ENCODE data around the gene DVL2.

DVL2 gene

GRCh38 chr17:7254511-7254910 is 20.2 kb upstream of the DVL2 start:
- Histone ChIP-seq H3K4me1 (ENCODE audit: control insufficient read depth, insufficient read depth, low read length) (peaks cover 9% of the 10 kb centered on the region; the same call in 1 of the 2 replicates), H3K4me3 (ENCODE audit: low read depth, low read length) (no peak overlapping the region), H3K36me3 (ENCODE audit: control insufficient read depth in 2 of 2, insufficient read depth in 1 of 2, low read length in 2 of 2) (peaks cover 41 to 63% of the 10 kb centered on the region in 2 experiments), H3K9me3 (ENCODE audit: control insufficient read depth, insufficient read depth, low read depth, low read length) (no peaks in the 10 kb centered on the region), H3K27ac (ENCODE audit: extremely low read depth, low read depth, low read length) (no peak overlapping the region)
- TF ChIP-seq, protein P1, sequence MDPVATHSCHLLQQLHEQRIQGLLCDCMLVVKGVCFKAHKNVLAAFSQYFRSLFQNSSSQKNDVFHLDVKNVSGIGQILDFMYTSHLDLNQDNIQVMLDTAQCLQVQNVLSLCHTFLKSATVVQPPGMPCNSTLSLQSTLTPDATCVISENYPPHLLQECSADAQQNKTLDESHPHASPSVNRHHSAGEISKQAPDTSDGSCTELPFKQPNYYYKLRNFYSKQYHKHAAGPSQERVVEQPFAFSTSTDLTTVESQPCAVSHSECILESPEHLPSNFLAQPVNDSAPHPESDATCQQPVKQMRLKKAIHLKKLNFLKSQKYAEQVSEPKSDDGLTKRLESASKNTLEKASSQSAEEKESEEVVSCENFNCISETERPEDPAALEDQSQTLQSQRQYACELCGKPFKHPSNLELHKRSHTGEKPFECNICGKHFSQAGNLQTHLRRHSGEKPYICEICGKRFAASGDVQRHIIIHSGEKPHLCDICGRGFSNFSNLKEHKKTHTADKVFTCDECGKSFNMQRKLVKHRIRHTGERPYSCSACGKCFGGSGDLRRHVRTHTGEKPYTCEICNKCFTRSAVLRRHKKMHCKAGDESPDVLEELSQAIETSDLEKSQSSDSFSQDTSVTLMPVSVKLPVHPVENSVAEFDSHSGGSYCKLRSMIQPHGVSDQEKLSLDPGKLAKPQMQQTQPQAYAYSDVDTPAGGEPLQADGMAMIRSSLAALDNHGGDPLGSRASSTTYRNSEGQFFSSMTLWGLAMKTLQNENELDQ (tag by site-specific recombination; IDR thresholded peaks at IDR 0.05; ENCODE audit: low read depth) = no peak
- TF ChIP-seq ZNF658 (tag by site-specific recombination; IDR thresholded peaks at IDR 0.05) (no peak), ZNF558 (tag by site-specific recombination; IDR thresholded peaks at IDR 0.05) (no peak), ZNF514 (tag by site-specific recombination; IDR thresholded peaks at IDR 0.05) (no peak), ZNF548 (tag by site-specific recombination; IDR thresholded peaks at IDR 0.05) (no peak), ZNF624 (tag by site-specific recombination; IDR thresholded peaks at IDR 0.05) (no peak), ZNF791 (tag by site-specific recombination; IDR thresholded peaks at IDR 0.05) (no peak), ZFP41 (tag by site-specific recombination; IDR thresholded peaks at IDR 0.05; ENCODE audit: borderline replicate concordance) (no peak), ZNF394 (tag by site-specific recombination; IDR thresholded peaks at IDR 0.05; ENCODE audit: borderline replicate concordance) (no peak)
- TF ChIP-seq, protein P2, sequence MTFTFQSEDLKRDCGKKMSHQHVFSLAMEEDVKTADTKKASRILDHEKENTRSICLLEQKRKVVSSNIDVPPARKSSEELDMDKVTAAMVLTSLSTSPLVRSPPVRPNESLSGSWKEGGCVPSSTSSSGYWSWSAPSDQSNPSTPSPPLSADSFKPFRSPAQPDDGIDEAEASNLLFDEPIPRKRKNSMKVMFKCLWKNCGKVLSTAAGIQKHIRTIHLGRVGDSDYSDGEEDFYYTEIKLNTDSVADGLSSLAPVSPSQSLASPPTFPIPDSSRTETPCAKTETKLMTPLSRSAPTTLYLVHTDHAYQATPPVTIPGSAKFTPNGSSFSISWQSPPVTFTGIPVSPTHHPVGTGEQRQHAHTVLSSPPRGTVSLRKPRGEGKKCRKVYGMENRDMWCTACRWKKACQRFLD (tag by site-specific recombination; IDR thresholded peaks at IDR 0.05) = no peak
- ChIA-PET POLR2A (interaction anchor here (2.5 kb wide), 1 partner anchor 9 kb away, joined by 10 read pairs; no protein-coding TSS in a partner anchor), CTCF (interaction anchor here (1.0 to 1.7 kb wide), 2 partner anchors 42 kb away, joined by 4 to 7 read pairs; no protein-coding TSS in a partner anchor)

DNA sequence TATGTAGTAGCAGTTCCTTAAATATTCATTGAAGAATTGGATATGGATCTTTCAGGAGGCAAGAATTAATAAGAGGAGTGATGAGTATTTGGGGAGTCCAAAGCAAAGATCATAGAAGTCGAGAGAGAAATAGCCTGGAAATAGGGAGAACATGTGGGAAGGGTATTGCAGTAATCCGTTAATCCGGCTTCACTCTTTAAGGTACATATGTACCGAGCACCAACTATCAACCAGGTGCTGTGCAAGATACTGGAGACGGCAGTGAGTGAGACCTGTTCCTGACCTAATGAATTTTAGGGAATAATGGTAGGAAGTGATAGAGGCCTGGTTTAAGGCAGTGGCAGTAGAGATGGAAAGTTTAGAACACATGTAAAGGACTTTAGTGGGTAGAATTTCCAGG is 18.8 kb upstream of the DVL2 start:
- ChIA-PET POLR2A (interaction anchor here (0.6 to 2.5 kb wide), 2 partner anchors 11 to 150 kb away, joined by 5 to 10 read pairs; no protein-coding TSS in a partner anchor), CTCF (no interaction called here)
- Histone ChIP-seq H3K4me1 (ENCODE audit: control insufficient read depth, insufficient read depth, low read length) (peaks cover 13% of the 10 kb centered on the region; the same call in 1 of the 2 replicates), H3K27ac (ENCODE audit: extremely low read depth, low read depth, low read length) (peak overlapping the region; percentile 92), H3K4me3 (ENCODE audit: low read depth, low read length) (peak overlapping the region; percentile 91), H3K9me3 (ENCODE audit: control insufficient read depth, insufficient read depth, low read depth, low read length) (no peaks in the 10 kb centered on the region), H3K36me3 (ENCODE audit: control insufficient read depth in 2 of 2, insufficient read depth in 1 of 2, low read length in 2 of 2) (peaks cover 39 to 57% of the 10 kb centered on the region in 2 experiments)
- TF ChIP-seq ZNF664 (tag by site-specific recombination; IDR thresholded peaks at IDR 0.05) (no peak), ZNF549 (tag by site-specific recombination; IDR thresholded peaks at IDR 0.05) (no peak), ZNF311 (tag by site-specific recombination; IDR thresholded peaks at IDR 0.05; ENCODE audit: borderline replicate concordance) (no peak), ZNF654 (tag by site-specific recombination; IDR thresholded peaks at IDR 0.05; ENCODE audit: low read depth) (no peak)

DNA sequence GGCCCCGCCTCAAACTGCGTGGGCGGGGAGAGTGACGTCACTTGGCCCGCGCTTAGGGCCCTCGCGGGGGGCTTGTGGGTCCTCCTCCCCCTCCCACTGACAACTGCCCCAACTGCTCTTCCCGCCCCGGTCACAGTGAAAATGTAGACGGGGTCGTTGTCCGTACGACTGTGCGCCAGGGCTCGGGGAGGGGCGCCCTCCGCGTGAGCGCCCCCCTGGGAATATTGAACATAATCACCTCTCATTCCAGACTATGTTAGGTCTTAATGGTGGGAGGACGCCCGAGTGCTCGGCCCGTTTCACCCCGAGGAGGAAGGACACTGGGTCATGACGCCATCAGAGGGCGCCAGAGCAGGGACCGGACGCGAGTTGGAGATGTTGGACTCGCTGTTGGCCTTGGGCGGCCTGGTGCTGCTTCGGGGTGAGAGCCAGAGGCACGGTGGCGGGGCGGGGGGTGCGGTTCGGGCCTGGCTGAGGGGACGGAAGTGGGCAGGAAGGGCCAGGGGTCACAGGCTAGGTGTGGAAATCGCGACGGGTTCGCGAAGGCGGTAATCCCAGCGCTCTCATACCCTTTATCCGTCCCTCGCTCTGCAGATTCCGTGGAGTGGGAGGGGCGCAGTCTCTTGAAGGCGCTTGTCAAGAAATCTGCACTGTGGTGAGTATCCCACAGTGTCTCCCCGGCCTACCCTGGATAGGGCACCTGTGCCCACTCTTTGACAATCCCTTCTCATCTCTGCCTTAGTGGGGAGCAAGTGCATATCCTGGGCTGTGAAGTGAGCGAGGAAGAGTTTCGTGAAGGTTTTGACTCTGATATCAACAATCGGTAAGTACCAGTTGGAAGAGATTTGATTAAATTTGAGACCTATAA is 18.1 kb upstream of the DVL2 start, which contains the start of gene ELP5:
ELP5 (plus strand) TSS at position 40 of the 868 bp plus-strand sequence; CDS start at position 376, 336 bp downstream.
- H3K27ac ChIP-seq (ENCODE audit: extremely low read depth, low read depth, low read length) = peak within 1 kb of the TSS; percentile 92
- POLR2A ChIA-PET = interaction anchor here (0.7 to 2.0 kb wide), 5 partner anchors 12 to 77 kb away, joined by 3 to 33 read pairs (median 9); partner anchors contain the start of genes ACADVL, DLG4, DVL2 and GABARAP
- H3K4me1 ChIP-seq (ENCODE audit: control insufficient read depth, insufficient read depth, low read length) = peaks cover 13% of the 10 kb centered on the region; the same call in 1 of the 2 replicates
- peak within 1 kb of the TSS; percentile 91 for H3K4me3 ChIP-seq (ENCODE audit: low read depth, low read length)
- CTCF ChIA-PET = no interaction called here
- no peaks in the 10 kb centered on the region for H3K9me3 ChIP-seq (ENCODE audit: control insufficient read depth, insufficient read depth, low read depth, low read length)
- peaks cover 39 to 51% of the 10 kb centered on the region in 2 experiments for H3K36me3 ChIP-seq (ENCODE audit: control insufficient read depth in 2 of 2, insufficient read depth in 1 of 2, low read length in 2 of 2)
- TF ChIP-seq ZEB2 (tag by site-specific recombination; IDR thresholded peaks at IDR 0.05) = peak; percentile 92
- peak; percentile 95 for TF ChIP-seq ZNF2 (tag by site-specific recombination; IDR thresholded peaks at IDR 0.05)
- no peak for TF ChIP-seq ZNF530 (tag by site-specific recombination; IDR thresholded peaks at IDR 0.05; ENCODE audit: low read depth)
- TF ChIP-seq, protein P3, sequence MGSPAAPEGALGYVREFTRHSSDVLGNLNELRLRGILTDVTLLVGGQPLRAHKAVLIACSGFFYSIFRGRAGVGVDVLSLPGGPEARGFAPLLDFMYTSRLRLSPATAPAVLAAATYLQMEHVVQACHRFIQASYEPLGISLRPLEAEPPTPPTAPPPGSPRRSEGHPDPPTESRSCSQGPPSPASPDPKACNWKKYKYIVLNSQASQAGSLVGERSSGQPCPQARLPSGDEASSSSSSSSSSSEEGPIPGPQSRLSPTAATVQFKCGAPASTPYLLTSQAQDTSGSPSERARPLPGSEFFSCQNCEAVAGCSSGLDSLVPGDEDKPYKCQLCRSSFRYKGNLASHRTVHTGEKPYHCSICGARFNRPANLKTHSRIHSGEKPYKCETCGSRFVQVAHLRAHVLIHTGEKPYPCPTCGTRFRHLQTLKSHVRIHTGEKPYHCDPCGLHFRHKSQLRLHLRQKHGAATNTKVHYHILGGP (tag by site-specific recombination; IDR thresholded peaks at IDR 0.05) = no peak
- TF ChIP-seq SP7 (tag by site-specific recombination; IDR thresholded peaks at IDR 0.05) = peak; percentile 85
- no peak for TF ChIP-seq ZNF175 (tag by site-specific recombination; IDR thresholded peaks at IDR 0.05)
- no peak for TF ChIP-seq ZNF571 (tag by site-specific recombination; IDR thresholded peaks at IDR 0.05)
- no peak for TF ChIP-seq ZNF701 (tag by site-specific recombination; IDR thresholded peaks at IDR 0.05)
- TF ChIP-seq GLI4 (tag by site-specific recombination; IDR thresholded peaks at IDR 0.05) = peak; percentile 81; the same call in 1 of the 2 replicates

All from HEK293 (cell line).